Naive thymus-derived CD4-positive, alpha-beta T cell (primary cell): Measurements from ENCODE around the gene LRTM1. TPM values are rescaled to one million over a fixed set of nuclear protein-coding genes. Genes with fewer than 3 reads are reported as not detected.

ENCODE experiments used
- ATAC-seq: fragments of 150-1000 bp; cut with Tn5 transposase; 2 replicates; pipeline ENCODE4 v1.10.0; 2021; ENCODE audit warnings: mild to moderate bottlenecking, moderate library complexity
- CTCF ChIA-PET: fragments of 350-600 bp; sonication (Branson Sonifier 250); formaldehyde crosslinking; loops from one replicate; lab custom pipeline; 2021; ENCODE audit warnings: antibody characterized with exemption; lab: Charles Lee
- POLR2A ChIA-PET: fragments of 350-600 bp; sonication (Branson Sonifier 250); formaldehyde crosslinking; loops from one replicate; lab custom pipeline; 2021; ENCODE audit warnings: antibody characterized with exemption, inconsistent platforms; lab: Charles Lee
- DNase-seq, 9 donors: peaks; one replicate each; pipeline versions ENCODE4 v3.0.0 to v3.0.0-alpha.2; 2020 to 2022; ENCODE audit warnings: mixed read lengths in 1 of 9
- H3K27ac ChIP-seq: one replicate; pipeline ENCODE4 v1.7.0; 2013; ENCODE audit warnings: mild to moderate bottlenecking, low read depth, low read length, moderate library complexity
- H3K27me3 ChIP-seq, 2 donors: one replicate each; pipeline ENCODE4 v1.7.0; 2013; ENCODE audit warnings: low read length in 2 of 2, mild to moderate bottlenecking in 2 of 2, moderate library complexity in 2 of 2; ENCODE audit not compliant: control insufficient read depth in 2 of 2, insufficient read depth in 2 of 2
- H3K36me3 ChIP-seq, 3 experiments: 1 replicate in 2 of 3; 2 replicates in 1 of 3; pipeline ENCODE4 v1.7.0; 2013; ENCODE audit warnings: low read length in 3 of 3, mild to moderate bottlenecking in 3 of 3, moderate library complexity in 1 of 3; ENCODE audit not compliant: insufficient read depth in 3 of 3, control insufficient read depth in 2 of 3
- H3K4me1 ChIP-seq, 2 donors: one replicate each; pipeline ENCODE4 v1.7.0; 2013; ENCODE audit warnings: low read length in 2 of 2, mild to moderate bottlenecking in 2 of 2, moderate library complexity in 1 of 2; ENCODE audit not compliant: control insufficient read depth in 2 of 2, insufficient read depth in 2 of 2
- H3K4me3 ChIP-seq: 2 replicates; pipeline ENCODE4 v1.7.0; 2013; ENCODE audit warnings: mild to moderate bottlenecking, low read length
- H3K9me3 ChIP-seq, 3 experiments: 1 replicate in 2 of 3; 2 replicates in 1 of 3; pipeline ENCODE4 v1.7.0; 2013; ENCODE audit warnings: low read length in 3 of 3; ENCODE audit not compliant: control insufficient read depth in 2 of 3
- H3K27ac Mint-ChIP-seq, 9 donors: one replicate each; pipeline ENCODE4 v1.8.0; 2020 to 2022; ENCODE audit warnings: mixed read lengths in 9 of 9, mild to moderate bottlenecking in 8 of 9, moderate library complexity in 5 of 9, inconsistent platforms in 2 of 9
- H3K27me3 Mint-ChIP-seq, 5 donors: one replicate each; pipeline ENCODE4 v1.8.0; 2021 to 2022; ENCODE audit warnings: mixed read lengths in 5 of 5, mild to moderate bottlenecking in 1 of 5
- H3K36me3 Mint-ChIP-seq, 5 donors: one replicate each; pipeline ENCODE4 v1.8.0; 2020 to 2022; ENCODE audit warnings: mixed read lengths in 5 of 5, mild to moderate bottlenecking in 3 of 5, inconsistent platforms in 1 of 5
- H3K4me1 Mint-ChIP-seq, 7 donors: one replicate each; pipeline ENCODE4 v1.8.0; 2020 to 2022; ENCODE audit warnings: mixed read lengths in 7 of 7, mild to moderate bottlenecking in 3 of 7, inconsistent platforms in 1 of 7
- H3K4me3 Mint-ChIP-seq, 10 donors: one replicate each; pipeline ENCODE4 v1.8.0; 2020 to 2022; ENCODE audit warnings: mild to moderate bottlenecking in 10 of 10, mixed read lengths in 10 of 10, moderate library complexity in 6 of 10, inconsistent platforms in 2 of 10
- H3K9me3 Mint-ChIP-seq, 11 donors: one replicate each; pipeline ENCODE4 v1.8.0; 2020 to 2022; ENCODE audit warnings: mixed read lengths in 11 of 11, mild to moderate bottlenecking in 4 of 11, inconsistent platforms in 1 of 11, moderate library complexity in 1 of 11
- intact Hi-C, 2 donors: fragments of 100-400 bp; cut with micrococcal nuclease; formaldehyde crosslinking; loops; one replicate each; pipeline ENCODE4 v1.15.1; 2023
- polyA plus RNA-seq, 2 donors: library from polyadenylated mRNA; unstranded; fragments of 300-500 nt; fragmentation: Illumina TruSeq; gene quantifications; one replicate each; pipeline ENCODE4 v1.2.3, GENCODE V29; 2021
- total RNA-seq, 6 experiments: library from RNA in 5 of 6; stranded (reverse) in 5 of 6; gene quantifications; 1 replicate in 5 of 6; 2 replicates in 1 of 6; pipeline ENCODE4 v1.2.3 and lab custom pipeline; 2021 to 2026

Gene LRTM1
- total and polyA plus RNA-seq, 7 experiments from 2014 or later = not detected

- Histone ChIP-seq H3K4me3 (no peak overlapping the region), H3K36me3 (no peaks in the 10 kb centered on the region), H3K27ac (no peak overlapping the region), H3K27me3 (no peaks in the 10 kb centered on the region), H3K4me1 (no peaks in the 10 kb centered on the region), H3K9me3 (no peaks in the 10 kb centered on the region)
- POLR2A ChIA-PET = no interaction called here
- Mint-ChIP-seq H3K4me1 (no peaks in the 10 kb centered on the region), H3K9me3 (peaks cover 0 to 5% (median 1%) of the 10 kb centered on the region in 11 donors), H3K27ac (no peak overlapping the region), H3K27me3 (peaks cover 0 to 4% (median 0%) of the 10 kb centered on the region in 5 donors), H3K4me3 (no peak overlapping the region), H3K36me3 (no peaks in the 10 kb centered on the region)
- CTCF ChIA-PET = no interaction called here
- ATAC-seq = no peak
- intact Hi-C loops = no loop called here
- DNase-seq = no peak
These were observed 4.7 kb upstream of the LRTM1 start for GRCh38 chr3:54932606-54933005.

GRCh38 chr3:54931182-54931581 is 3.3 kb upstream of the LRTM1 start:
- H3K4me1 Mint-ChIP-seq = no peaks in the 10 kb centered on the region
- no peak overlapping the region for H3K4me3 Mint-ChIP-seq
- DNase-seq = no peak

DNA sequence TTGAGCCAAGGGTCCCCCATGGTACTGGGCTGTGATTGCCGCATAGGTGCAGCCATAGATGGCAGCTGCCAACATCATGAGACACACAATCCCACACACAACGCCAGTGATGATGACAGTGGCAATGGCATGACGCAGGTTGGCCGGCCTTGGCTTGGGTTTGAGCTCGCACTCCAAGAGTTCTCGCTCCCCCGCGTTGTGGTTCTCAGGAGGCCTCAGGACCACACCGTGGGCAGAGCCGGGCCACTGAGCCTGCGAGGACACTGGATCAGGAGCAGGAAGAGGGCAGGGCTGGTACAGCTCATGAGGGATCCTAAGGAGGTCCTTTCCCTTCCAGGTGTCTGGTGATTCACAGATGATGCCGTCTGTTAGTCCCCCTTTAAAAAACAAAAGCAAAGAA is 9.3 kb downstream of the LRTM1 start:
- Mint-ChIP-seq H3K36me3 (no peaks in the 10 kb centered on the region), H3K27ac (no peak overlapping the region), H3K9me3 (peaks cover 0 to 11% (median 4%) of the 10 kb centered on the region in 11 donors), H3K4me3 (no peak overlapping the region), H3K4me1 (no peaks in the 10 kb centered on the region), H3K27me3 (peaks cover 0 to 5% (median 0%) of the 10 kb centered on the region in 5 donors)
- ATAC-seq (no peak), DNase-seq (no peak)
- no peak overlapping the region for H3K27ac ChIP-seq
- H3K9me3 ChIP-seq = no peaks in the 10 kb centered on the region
- no peaks in the 10 kb centered on the region for H3K27me3 ChIP-seq
- H3K36me3 ChIP-seq = no peaks in the 10 kb centered on the region
- CTCF ChIA-PET = no interaction called here
- POLR2A ChIA-PET = no interaction called here
- H3K4me3 ChIP-seq = no peak overlapping the region
- intact Hi-C loops = no loop called here
- H3K4me1 ChIP-seq = no peaks in the 10 kb centered on the region

More at GRCh38 chr3:54931182-54931581, 3.3 kb upstream of the LRTM1 start:
- H3K36me3 Mint-ChIP-seq = no peaks in the 10 kb centered on the region
- H3K9me3 ChIP-seq = no peaks in the 10 kb centered on the region
- no peak overlapping the region for H3K27ac Mint-ChIP-seq
- H3K27ac ChIP-seq = no peak overlapping the region
- H3K4me1 ChIP-seq = no peaks in the 10 kb centered on the region
- intact Hi-C loops = no loop called here
- no peaks in the 10 kb centered on the region for H3K27me3 ChIP-seq
- ChIA-PET POLR2A (no interaction called here), CTCF (no interaction called here)
- no peak overlapping the region for H3K4me3 ChIP-seq
- no peaks in the 10 kb centered on the region for H3K36me3 ChIP-seq
- peaks cover 0 to 4% (median 0%) of the 10 kb centered on the region in 5 donors for H3K27me3 Mint-ChIP-seq
- H3K9me3 Mint-ChIP-seq = peaks cover 0 to 5% (median 0%) of the 10 kb centered on the region in 11 donors
- ATAC-seq = no peak

DNA sequence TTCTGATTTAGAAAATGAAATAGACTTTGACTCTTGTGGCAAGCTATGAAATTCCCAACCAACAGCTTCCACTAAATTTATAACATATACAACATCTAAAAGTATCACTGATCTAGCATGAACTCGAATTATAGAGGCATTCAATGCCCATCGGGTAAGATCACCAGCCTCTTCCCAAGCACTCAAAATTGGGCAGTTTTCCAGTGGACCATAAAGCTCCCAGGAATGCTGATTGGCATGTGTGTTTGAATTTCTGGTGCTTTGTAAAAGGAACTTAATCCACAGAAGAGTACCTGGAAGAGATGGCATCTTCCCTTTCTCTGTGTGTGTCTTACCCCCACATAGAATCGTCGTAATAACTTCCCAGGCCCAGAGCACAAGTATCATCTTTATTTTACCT is 10.0 kb downstream of the LRTM1 start:
- DNase-seq (no peak), ATAC-seq (no peak)
- no peaks in the 10 kb centered on the region for H3K4me1 Mint-ChIP-seq
- no peak overlapping the region for H3K27ac Mint-ChIP-seq
- H3K4me1 ChIP-seq = no peaks in the 10 kb centered on the region
- no peak overlapping the region for H3K4me3 ChIP-seq
- H3K27me3 ChIP-seq = no peaks in the 10 kb centered on the region
- H3K4me3 Mint-ChIP-seq = no peak overlapping the region
- no peaks in the 10 kb centered on the region for H3K9me3 ChIP-seq
- ChIA-PET CTCF (no interaction called here), POLR2A (no interaction called here)
- H3K27me3 Mint-ChIP-seq = no peaks in the 10 kb centered on the region
- H3K9me3 Mint-ChIP-seq = peaks cover 0 to 6% (median 0%) of the 10 kb centered on the region in 11 donors
- H3K36me3 ChIP-seq = no peaks in the 10 kb centered on the region
- intact Hi-C loops = no loop called here
- no peak overlapping the region for H3K27ac ChIP-seq
- H3K36me3 Mint-ChIP-seq = no peaks in the 10 kb centered on the region

- H3K9me3 Mint-ChIP-seq = peaks cover 0 to 11% (median 4%) of the 10 kb centered on the region in 11 donors
- Histone ChIP-seq H3K4me3 (no peak overlapping the region), H3K4me1 (no peaks in the 10 kb centered on the region), H3K9me3 (no peaks in the 10 kb centered on the region), H3K27ac (no peak overlapping the region), H3K27me3 (no peaks in the 10 kb centered on the region), H3K36me3 (no peaks in the 10 kb centered on the region)
- no peak for DNase-seq
- POLR2A ChIA-PET = no interaction called here
- ATAC-seq = no peak
- no peaks in the 10 kb centered on the region for H3K36me3 Mint-ChIP-seq
- H3K27ac Mint-ChIP-seq = no peak overlapping the region
- H3K4me3 Mint-ChIP-seq = no peak overlapping the region
- H3K4me1 Mint-ChIP-seq = peaks cover 0 to 5% (median 0%) of the 10 kb centered on the region in 7 donors
- intact Hi-C loops = no loop called here
- no peaks in the 10 kb centered on the region for H3K27me3 Mint-ChIP-seq
- CTCF ChIA-PET = no interaction called here
These were observed 10.7 kb downstream of the LRTM1 start for GRCh38 chr3:54917174-54917573.

DNA sequence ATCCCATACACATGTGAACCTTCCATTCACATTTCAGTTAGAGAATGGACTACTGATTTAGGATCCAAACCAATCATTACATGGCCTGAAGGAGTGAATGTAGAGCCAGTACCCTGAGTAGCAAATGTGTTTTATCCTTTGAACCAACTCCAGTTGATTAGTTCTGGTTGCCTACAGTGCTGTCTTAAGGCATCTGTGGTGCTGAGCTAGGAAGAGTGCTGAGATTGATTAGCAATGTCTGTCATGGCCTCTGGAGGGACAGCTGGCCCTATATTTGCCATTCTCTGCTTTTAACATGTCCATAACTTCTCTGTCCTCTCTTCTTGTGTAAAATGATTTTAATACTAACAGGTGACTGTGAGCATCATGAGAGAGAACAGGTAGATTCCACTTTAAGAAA is 11.1 kb downstream of the LRTM1 start:
- Mint-ChIP-seq H3K27me3 (no peaks in the 10 kb centered on the region), H3K36me3 (no peaks in the 10 kb centered on the region), H3K4me1 (peaks cover 0 to 5% (median 0%) of the 10 kb centered on the region in 7 donors), H3K9me3 (peaks cover 0 to 15% (median 4%) of the 10 kb centered on the region in 11 donors), H3K27ac (no peak overlapping the region), H3K4me3 (no peak overlapping the region)
- ChIA-PET CTCF (no interaction called here), POLR2A (no interaction called here)
- H3K4me3 ChIP-seq = no peak overlapping the region
- H3K36me3 ChIP-seq = no peaks in the 10 kb centered on the region
- no peaks in the 10 kb centered on the region for H3K9me3 ChIP-seq
- ATAC-seq (no peak), DNase-seq (no peak)
- H3K4me1 ChIP-seq = no peaks in the 10 kb centered on the region
- no peak overlapping the region for H3K27ac ChIP-seq
- no peaks in the 10 kb centered on the region for H3K27me3 ChIP-seq
- intact Hi-C loops = no loop called here

DNA sequence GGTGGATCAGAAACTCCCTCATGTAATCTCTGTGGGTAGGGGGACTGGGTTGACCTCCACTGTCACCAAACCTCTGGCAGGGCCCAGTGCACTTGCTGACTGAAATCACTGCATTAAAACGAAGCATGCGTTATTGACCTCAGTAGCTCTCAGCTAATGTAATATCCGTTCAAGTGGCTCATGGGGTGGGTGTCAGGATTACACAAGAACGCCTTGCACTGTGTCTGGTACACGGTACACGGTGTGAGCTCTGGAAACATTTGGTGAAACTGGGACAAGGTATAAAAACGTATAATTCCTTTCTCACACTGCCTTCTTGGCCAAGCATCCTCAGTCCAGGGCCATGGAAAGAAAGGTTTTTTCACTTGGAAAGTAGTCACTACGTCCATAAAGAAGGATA is 11.9 kb downstream of the LRTM1 start:
- DNase-seq (no peak), ATAC-seq (no peak)
- no peaks in the 10 kb centered on the region for H3K9me3 ChIP-seq
- H3K4me1 Mint-ChIP-seq = peaks cover 0 to 5% (median 0%) of the 10 kb centered on the region in 7 donors
- H3K27me3 Mint-ChIP-seq = no peaks in the 10 kb centered on the region
- H3K27ac Mint-ChIP-seq = no peak overlapping the region
- H3K36me3 ChIP-seq = no peaks in the 10 kb centered on the region
- H3K4me1 ChIP-seq = no peaks in the 10 kb centered on the region
- H3K36me3 Mint-ChIP-seq = no peaks in the 10 kb centered on the region
- no peak overlapping the region for H3K4me3 ChIP-seq
- H3K9me3 Mint-ChIP-seq = peaks cover 0 to 19% (median 4%) of the 10 kb centered on the region in 11 donors
- H3K4me3 Mint-ChIP-seq = no peak overlapping the region
- ChIA-PET CTCF (no interaction called here), POLR2A (no interaction called here)
- no peak overlapping the region for H3K27ac ChIP-seq
- no peaks in the 10 kb centered on the region for H3K27me3 ChIP-seq
- intact Hi-C loops = no loop called here
